WTC11 (cell line): Measurements from ENCODE around the gene ARMH1. TPM values are rescaled to one million over a fixed set of nuclear protein-coding genes. Genes with fewer than 3 reads are reported as not detected.

Source experiments
- ATAC-seq: fragments of 200-7000 bp; cut with Tn5 transposase; 2 replicates; pipeline ENCODE4 v1.10.0; 2021; ENCODE audit warnings: mild to moderate bottlenecking, moderate library complexity
- CTCF ChIA-PET: fragments of 300-600 bp; sonication (Branson Sonifier 250); formaldehyde crosslinking; loops from one replicate; lab custom pipeline; 2021; ENCODE audit warnings: antibody characterized with exemption; lab: Charles Lee
- POLR2A ChIA-PET: fragments of 350-600 bp; sonication (Branson Sonifier 250); formaldehyde crosslinking; loops from one replicate; lab custom pipeline; 2021; ENCODE audit warnings: antibody characterized with exemption; lab: Charles Lee
- DNase-seq: peaks from one replicate; pipeline ENCODE4 v3.0.0; 2021; ENCODE audit warnings: low spot score
- H3K27ac Mint-ChIP-seq: 2 replicates; pipeline ENCODE4 v1.8.0; 2021; ENCODE audit warnings: mixed read lengths
- H3K27me3 Mint-ChIP-seq: 2 replicates; pipeline ENCODE4 v1.8.0; 2021; ENCODE audit warnings: low read depth, mild to moderate bottlenecking, moderate library complexity, mixed read lengths
- H3K36me3 Mint-ChIP-seq: 2 replicates; pipeline ENCODE4 v1.8.0; 2021; ENCODE audit warnings: mixed read lengths
- H3K4me1 Mint-ChIP-seq: 2 replicates; pipeline ENCODE4 v1.8.0; 2022; ENCODE audit warnings: mixed read lengths
- H3K4me3 Mint-ChIP-seq: 2 replicates; pipeline ENCODE4 v1.8.0; 2021; ENCODE audit warnings: mild to moderate bottlenecking, moderate library complexity, mixed read lengths
- H3K9me3 Mint-ChIP-seq: 2 replicates; pipeline ENCODE4 v1.8.0; 2021; ENCODE audit warnings: mixed read lengths
- AFF4 ChIP-seq: sonication (generic); formaldehyde crosslinking; IDR thresholded peaks from 2 replicates; pipeline ENCODE4 v1.8.1; 2023; ENCODE audit warnings: mild to moderate bottlenecking, missing genetic modification reagents, borderline replicate concordance
- ELF4 ChIP-seq: sonication (generic); formaldehyde crosslinking; IDR thresholded peaks from 2 replicates; pipeline ENCODE4 v1.8.1; 2022; ENCODE audit warnings: low read depth, mild to moderate bottlenecking, moderate library complexity, missing genetic modification reagents
- FOXP4 ChIP-seq: sonication (generic); formaldehyde crosslinking; IDR thresholded peaks from 2 replicates; pipeline ENCODE4 v1.8.0; 2022; ENCODE audit warnings: mild to moderate bottlenecking, missing genetic modification reagents
- IRF2 ChIP-seq: sonication (generic); formaldehyde crosslinking; IDR thresholded peaks from 2 replicates; pipeline ENCODE4 v1.8.0; 2022; ENCODE audit warnings: low read depth, missing genetic modification reagents, borderline replicate concordance
- MYBL2 ChIP-seq: sonication (generic); formaldehyde crosslinking; IDR thresholded peaks from 2 replicates; pipeline ENCODE4 v1.8.1; 2023; ENCODE audit warnings: mild to moderate bottlenecking, moderate library complexity, missing genetic modification reagents
- NR1H2 ChIP-seq: sonication (generic); formaldehyde crosslinking; IDR thresholded peaks from 2 replicates; pipeline ENCODE4 v1.9.0; 2021; ENCODE audit warnings: mild to moderate bottlenecking, moderate library complexity, missing genetic modification reagents
- RELA ChIP-seq: sonication (generic); formaldehyde crosslinking; IDR thresholded peaks from 2 replicates; pipeline ENCODE4 v1.8.1; 2022; ENCODE audit warnings: missing genetic modification reagents, mild to moderate bottlenecking, borderline replicate concordance
- STAT6 ChIP-seq: sonication (generic); formaldehyde crosslinking; conservative IDR thresholded peaks from 2 replicates; pipeline ENCODE4 v1.8.1; 2023; ENCODE audit warnings: mild to moderate bottlenecking, low read depth, missing genetic modification reagents, moderate library complexity
- TP53 ChIP-seq: sonication (generic); formaldehyde crosslinking; IDR thresholded peaks from 2 replicates; pipeline ENCODE4 v1.8.1; 2023; ENCODE audit warnings: mild to moderate bottlenecking, missing genetic modification reagents
- ZBTB21 ChIP-seq: sonication (generic); formaldehyde crosslinking; IDR thresholded peaks from 2 replicates; pipeline ENCODE4 v1.8.1; 2023; ENCODE audit warnings: mild to moderate bottlenecking, missing genetic modification reagents, borderline replicate concordance
- ZNF232 ChIP-seq: sonication (generic); formaldehyde crosslinking; IDR thresholded peaks from 2 replicates; pipeline ENCODE4 v1.8.0; 2022; ENCODE audit warnings: mild to moderate bottlenecking, missing genetic modification reagents
- ZNF281 ChIP-seq: sonication (generic); formaldehyde crosslinking; IDR thresholded peaks from 2 replicates; pipeline ENCODE4 v1.8.0; 2023; ENCODE audit warnings: mild to moderate bottlenecking, missing genetic modification reagents
- ZNF317 ChIP-seq: sonication (generic); formaldehyde crosslinking; IDR thresholded peaks from 2 replicates; pipeline ENCODE4 v1.8.1; 2023; ENCODE audit warnings: low read depth, mild to moderate bottlenecking, moderate library complexity, missing genetic modification reagents, borderline replicate concordance
- ZNF396 ChIP-seq: fragments of 250-450 bp; sonication (Bioruptor Pico); IDR thresholded peaks from 2 replicates; pipeline ENCODE4 v1.8.0; 2021; ENCODE audit warnings: mild to moderate bottlenecking, moderate library complexity, borderline replicate concordance
- total RNA-seq: library from RNA; stranded (reverse); gene quantifications from 3 replicates; pipeline ENCODE4 v1.2.3, GENCODE V29; 2021

The ARMH1 gene
- total RNA-seq, 1 experiment from 2014 or later: 0.74 TPM

GRCh38 chr1:44675186-44675585 lies 672 bp downstream of the ARMH1 start:
- Mint-ChIP-seq H3K4me3 (peak overlapping the region; percentile 92), H3K36me3 (0 out of 2 replicates have a peak, but pooled peaks cover 5% of the 10 kb centered on the region), H3K9me3 (no peaks in the 10 kb centered on the region), H3K27me3 (no peaks in the 10 kb centered on the region), H3K4me1 (peaks cover 23% of the 10 kb centered on the region), H3K27ac (peak overlapping the region; percentile 55; the same call in 1 of the 2 replicates)
- ChIA-PET CTCF (interaction anchor here (1.4 to 5.0 kb wide), 5 partner anchors 23 to 639 kb away, joined by 4 to 42 read pairs (median 6); no protein-coding TSS in a partner anchor), POLR2A (no interaction called here)
- ATAC-seq (no peak), DNase-seq (no peak)
- TF ChIP-seq ZNF396 (CRISPR knock-in tag): no peak
- no peak for TF ChIP-seq FOXP4 (CRISPR knock-in tag)
- no peak for TF ChIP-seq MYBL2 (CRISPR knock-in tag)
- no peak for TF ChIP-seq IRF2 (CRISPR knock-in tag)
- no peak for TF ChIP-seq ZNF317 (CRISPR knock-in tag)
- no peak for TF ChIP-seq AFF4 (CRISPR knock-in tag)
- TF ChIP-seq NR1H2 (CRISPR knock-in tag): no peak
- TF ChIP-seq ELF4 (CRISPR knock-in tag): no peak
- TF ChIP-seq STAT6 (CRISPR knock-in tag): no peak
- no peak for TF ChIP-seq TP53 (CRISPR knock-in tag)
- TF ChIP-seq ZNF232: no peak
- no peak for TF ChIP-seq ZBTB21 (CRISPR knock-in tag)
- no peak for TF ChIP-seq RELA (CRISPR knock-in tag)
- no peak for TF ChIP-seq ZNF281
